Ramos (cell line): Measurements from ENCODE around the gene ADD3.
"Not testable (repeated sequence)": the region's sequence is repeated elsewhere in the genome, so short reads cannot be mapped to it uniquely, and the experiment has no call there.

Source experiments
- in situ Hi-C: fragments of 300-500 bp; cut with MboI; formaldehyde crosslinking; loops from one replicate; pipeline ENCODE4 v1.14.3; 2022; ENCODE audit warnings: low sequenced_read_pairs; ENCODE audit not compliant: unreplicated experiment

ADD3 gene

DNA sequence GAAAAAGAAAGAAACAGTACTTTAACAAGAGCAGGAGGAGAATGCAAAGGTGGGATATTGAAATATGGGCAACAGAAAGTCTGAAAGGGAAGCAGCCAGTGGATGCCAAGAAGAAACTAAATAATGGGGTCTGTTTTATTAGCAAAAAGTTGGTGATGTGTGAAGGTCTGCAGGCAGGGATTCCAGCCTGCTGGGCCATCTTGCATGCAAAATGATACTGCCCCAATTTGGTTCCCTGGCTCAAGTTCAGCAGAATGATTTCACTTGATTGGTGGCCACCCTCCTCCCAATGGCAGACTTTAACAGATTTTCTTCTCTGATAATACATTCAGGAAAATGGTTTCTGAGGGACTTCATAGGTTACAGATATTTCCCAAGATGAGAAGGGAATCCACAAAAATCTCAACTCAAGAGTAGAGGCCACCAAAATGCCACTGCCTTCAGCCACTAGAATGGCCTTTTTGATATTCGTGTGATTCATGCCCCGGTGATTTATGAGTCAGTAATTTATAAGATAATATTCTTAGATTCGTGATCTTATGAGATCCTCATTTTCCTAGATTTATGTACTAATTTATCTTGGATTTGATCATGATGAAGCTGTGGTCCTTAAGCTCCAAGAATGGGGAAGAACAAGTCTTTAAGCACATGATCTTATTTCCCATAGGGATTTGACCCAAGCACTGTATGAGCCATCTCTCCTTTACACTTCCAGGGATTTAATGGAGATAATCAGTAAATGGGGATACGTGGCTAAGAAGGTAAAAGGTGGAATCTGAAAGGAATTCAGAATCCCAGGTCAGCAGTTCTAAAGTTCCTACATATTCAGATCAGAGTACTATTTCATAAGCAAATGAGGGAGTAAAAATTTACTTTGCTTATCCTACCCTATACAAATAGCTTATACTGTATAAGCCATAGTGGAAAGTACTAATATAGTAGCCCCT lies 32.3 kb upstream of the ADD3 start:
- in situ Hi-C loops, result no loop called here

DNA sequence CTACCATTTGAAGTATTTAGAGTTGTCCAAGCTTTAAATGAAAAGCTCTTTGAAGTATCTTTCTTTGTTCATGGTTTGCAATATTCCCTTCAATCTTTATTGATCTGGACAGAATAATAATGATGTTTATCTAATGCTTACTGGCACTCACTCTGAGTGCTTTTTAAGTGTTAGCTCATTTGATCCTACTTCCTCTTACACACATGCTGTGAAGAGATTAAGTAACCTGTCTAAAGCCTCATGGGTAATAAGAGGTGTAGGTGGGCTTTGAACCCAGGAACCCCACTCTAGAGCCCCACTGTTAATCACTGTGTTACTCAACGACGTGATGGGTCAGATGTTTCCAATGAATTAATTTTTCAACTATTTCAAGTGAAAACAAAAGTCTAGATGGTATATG lies 31.1 kb upstream of the ADD3 start:
- in situ Hi-C loops, result no loop called here

DNA sequence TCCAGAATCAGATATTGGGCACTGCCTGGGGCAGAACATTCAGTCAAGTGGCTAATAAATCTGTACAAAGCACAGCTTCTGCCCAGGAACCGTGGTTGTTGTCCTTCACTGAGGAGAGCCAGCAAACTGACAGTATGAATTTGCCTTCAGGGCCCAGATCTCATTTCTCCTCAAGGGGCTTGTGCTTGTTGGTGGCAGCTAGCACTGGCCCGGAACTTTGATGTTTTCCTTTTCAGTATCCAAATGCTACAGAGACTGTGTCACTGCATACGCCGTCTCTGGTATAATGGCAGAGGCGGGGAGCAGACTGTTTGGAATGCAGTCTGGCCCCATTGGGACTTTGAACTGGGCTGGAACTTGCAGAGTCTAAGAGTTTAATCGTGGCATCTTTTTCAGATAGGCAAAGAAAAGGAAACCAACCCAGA lies 30.4 kb upstream of the ADD3 start:
- in situ Hi-C loops, result no loop called here

DNA sequence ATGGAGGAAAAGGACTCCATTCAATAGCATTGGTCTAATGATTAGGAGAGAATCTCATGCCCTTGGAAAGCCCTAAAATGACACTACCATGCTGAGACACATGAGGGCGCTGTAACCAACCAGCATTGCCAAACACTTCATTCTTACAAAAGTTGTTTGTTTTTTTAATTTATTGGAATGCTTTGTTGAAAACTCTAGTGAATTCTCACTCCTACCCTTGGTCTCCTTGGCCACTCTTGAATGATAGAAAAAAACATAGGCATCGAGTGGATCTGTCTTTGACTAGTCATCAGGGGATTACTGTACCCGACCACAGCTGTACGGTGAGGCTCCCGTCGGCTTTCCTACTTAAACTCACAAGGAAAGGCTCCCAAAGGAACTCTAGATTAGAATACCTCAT lies 29.3 kb upstream of the ADD3 start:
- in situ Hi-C loops, result no loop called here

DNA sequence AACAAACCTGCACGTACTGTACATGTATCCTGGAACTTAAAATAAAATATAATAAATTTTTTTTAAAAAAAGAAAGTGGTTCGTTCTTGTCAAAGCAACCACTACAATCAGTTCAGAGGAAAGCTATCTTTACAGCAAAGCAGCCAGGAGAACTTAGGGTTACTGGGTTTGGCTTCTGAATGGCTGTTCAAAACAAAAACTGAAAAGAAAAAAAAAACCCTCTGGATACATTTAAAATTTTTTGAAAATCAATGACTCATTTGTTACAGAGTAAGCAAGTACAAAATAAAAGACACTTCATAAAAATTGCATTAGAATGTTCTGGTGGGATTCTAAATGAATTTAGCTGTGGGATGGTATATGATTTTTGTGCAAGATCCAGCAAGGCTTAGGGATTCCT lies 28.6 kb upstream of the ADD3 start:
- in situ Hi-C loops, result no loop called here

DNA sequence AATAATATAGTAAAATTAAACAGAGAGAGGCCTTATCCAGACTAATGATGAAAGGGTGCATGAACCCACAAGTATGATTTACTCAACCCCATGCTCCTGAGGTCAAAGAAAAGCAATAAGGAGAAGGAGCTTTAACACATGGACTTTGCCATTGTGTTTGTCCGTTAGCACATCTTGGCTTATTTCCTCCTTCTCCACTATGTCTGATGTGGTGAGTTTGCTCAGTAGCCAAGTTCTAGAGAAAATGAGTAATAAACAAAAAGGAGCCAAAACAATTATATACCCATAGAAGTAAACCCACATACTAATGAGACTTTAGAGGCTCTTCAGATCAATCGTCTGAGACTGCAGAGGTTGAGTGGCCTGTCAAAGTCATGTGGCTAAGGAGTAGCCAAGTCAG lies 26.1 kb upstream of the ADD3 start:
- in situ Hi-C loops, result no loop called here

DNA sequence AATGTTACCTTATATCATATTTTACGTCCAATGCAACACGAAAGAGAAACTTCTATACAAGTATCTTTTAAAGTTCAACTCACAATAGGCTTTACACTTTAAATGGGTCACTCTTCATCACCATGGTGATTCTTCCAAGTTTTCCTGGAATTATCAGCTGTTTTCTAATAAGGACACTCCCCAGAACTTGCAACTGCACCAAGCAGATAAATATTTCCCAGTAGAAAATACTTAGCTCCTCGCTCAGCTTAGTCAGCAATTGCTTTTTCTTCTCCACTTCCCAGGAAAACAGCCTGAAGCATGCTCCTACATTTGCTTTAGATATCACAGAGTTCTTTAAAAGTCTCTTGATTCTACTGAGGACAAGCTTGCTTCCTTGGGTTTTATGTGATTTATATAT lies 25.7 kb upstream of the ADD3 start:
- in situ Hi-C loops, result no loop called here

DNA sequence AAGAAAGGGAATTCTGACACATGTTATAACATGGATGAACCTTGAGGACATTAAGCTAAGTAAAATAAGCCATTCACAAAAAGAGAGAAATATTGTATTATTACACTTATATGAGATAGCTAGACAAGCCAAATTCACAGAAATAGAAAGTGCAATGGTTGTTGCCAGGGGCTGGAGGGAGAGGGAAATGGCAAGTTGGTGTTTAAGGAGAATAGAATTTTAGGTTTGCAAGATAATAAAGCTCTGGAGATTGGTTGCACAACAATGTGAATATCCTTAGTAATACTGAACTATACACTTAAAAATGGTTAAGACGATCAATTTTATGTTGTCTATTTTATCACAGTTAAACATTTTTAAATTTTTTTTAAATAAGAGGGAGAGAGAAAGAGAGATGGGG lies 25.0 kb upstream of the ADD3 start:
- in situ Hi-C loops, result no loop called here

DNA sequence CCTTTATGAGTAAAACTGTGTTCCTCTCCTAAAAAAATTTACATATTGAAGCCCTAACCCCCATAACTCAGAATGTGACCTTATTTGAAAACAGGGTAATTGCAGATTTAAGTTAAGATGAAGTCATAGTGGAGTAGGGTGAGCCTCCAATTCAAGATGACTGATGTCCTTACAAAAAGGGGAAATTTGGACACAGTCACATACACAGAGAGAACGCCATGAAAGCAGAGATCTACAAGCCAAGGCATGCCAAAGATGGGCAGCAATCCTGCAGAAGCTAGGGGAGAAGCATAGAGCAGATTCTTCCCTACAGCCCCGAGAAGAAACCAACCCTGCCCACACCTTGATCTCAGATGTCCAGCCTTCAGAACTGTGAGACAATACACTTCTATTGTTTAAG lies 23.8 kb upstream of the ADD3 start:
- in situ Hi-C loops, result no loop called here

DNA sequence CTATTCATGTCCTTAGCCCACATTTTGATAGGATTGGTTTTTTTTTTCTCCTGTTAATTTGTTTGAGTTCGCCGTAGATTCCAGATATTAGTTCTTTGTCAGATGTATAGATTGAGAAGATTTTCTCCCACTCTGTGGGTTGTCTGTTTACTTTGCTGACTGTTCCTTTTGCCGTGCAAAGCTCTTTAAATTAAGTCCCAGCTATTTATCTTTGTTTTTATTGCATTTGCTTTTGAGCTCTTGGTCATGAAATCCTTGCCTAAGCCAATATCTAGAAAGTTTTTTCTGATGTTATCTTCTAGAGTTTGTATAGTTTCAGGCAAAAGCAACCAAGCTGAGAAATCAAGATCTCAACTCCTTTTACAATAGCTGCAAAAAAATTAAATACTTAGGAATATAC lies 22.0 kb upstream of the ADD3 start:
- in situ Hi-C loops, result not testable (repeated sequence)

DNA sequence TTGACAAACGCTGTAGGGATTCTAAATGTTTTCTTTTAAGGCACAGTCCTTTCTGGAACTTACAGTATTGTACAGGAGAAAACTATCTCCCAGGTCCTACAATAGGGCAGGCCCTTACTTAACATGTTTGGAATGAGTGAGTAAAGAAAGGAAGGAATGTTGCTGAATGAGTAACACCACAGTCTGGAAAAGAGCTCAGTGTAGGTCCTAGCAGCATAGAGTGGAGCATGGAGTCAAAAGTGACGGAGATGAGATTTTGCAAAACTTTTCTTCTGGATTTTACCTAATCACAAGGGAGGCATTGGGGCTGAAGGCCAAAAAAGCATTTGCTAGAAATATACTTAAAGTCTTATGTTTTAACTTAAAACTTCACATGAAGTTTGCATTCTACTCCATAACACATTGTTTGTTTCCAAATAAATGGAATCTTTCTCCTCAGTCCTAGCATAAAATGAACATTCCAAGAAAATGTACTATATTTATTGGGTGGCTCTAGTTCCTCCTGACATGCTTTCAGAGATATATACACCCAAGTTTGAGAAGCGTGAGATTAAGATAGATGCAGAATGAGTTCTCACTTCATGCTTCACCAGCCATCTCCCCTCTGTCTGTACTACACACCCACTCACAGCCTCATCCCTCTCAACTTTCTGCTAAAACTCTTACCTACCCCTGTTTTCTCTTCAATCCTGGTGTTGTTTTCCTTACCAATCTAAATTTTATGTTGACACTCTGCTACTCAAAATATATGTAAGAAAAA lies 20.2 kb upstream of the ADD3 start:
- in situ Hi-C loops, result no loop called here

DNA sequence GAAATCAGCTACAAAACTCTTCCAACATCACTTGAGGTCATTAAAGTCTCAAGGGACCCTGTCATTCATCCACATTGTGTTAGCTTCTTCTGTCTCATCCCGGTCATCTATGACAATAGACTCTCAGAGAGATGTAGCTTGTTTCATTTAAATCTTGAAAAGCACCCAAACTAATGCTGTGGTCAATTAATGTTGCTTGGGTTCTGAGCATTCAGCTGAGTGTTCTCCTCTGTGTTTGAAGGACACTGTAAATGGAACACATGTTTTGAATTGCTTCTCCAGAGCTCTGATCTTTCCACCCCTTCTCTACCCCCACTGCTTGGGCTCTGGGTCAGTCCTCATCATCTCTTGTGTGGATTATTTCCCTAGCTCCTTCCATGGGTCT lies 19.6 kb upstream of the ADD3 start:
- in situ Hi-C loops, result no loop called here

DNA sequence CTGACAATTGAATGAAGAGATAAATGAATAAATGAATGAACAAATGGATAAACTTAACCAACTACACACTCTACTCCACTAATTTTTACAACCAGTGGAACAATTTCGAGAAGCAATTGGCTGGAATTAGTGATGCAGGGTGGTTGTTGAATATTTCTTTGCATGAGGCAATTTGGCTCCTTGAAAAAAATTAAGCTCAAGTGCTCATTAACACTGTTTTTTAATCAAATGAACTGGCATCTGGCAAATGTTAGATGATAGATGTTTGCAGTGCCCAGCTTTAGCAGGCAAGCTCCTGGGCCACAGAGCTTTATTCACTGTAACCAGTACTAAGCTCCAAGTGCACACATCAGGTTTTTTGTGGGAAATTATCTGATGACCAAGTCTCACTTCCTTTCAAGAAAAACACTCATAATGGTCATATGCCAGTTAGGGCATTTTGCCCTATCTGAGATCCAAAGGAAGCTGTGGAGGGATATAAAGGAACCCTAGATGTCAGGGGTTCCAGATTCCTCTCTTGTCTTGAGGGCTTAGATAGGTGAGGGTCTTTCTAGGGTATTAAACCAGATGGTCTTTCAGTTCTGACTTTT lies 16.4 kb upstream of the ADD3 start:
- in situ Hi-C loops, result no loop called here

DNA sequence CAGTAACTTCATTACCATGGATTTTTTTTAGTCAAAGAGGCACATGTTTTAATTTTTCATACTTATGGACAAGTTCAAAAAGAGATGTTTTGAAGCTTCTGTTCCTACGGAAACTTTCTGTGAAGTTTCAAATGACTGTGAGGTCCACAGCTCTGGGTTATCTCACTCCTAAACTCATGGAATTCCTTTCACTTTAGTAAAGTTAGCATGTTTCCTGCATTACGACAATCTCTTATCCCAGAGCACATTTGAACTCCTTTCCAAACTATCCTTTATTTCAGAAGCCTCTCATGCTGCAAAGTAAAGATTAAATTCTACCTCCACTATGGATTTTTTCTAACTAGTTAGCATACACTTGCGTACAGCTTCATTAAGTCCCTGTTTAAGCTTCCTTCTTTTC lies 15.3 kb upstream of the ADD3 start:
- in situ Hi-C loops, result no loop called here

DNA sequence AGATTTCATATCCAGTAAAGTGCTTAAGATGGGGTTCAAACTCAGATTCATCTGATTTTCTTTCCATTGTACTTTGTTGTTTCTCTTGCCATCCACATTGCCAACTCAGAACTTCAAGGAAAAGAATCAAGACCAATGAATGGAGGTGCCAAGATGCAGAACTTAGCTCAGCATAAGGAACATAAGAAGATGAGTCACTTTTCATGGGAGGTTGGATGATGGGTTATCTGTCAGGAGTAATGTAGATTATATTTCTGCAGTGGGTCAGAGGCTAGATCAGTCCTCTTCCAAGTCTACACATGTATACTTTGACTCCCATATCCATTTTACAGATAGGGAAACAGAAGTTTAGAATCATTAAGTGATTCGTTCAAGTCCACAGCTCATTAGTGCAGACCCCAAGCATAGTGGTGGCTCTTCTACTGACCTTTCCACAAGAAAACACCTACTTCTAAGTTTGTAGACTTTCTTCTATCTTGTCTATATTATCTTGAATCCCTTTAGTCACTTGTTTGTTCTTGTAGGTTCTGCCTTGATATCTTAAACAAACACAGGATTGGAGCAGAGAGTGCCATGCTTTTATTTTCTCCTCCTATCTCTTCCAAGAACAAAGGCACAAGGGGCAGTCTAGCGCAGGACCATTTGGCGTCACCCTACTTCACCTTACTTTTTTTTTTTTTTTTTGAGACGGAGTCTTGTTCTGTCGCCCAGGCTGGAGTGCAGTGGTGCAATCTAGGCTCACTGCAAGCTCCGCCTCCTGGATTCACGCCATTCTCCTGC lies 14.0 kb upstream of the ADD3 start:
- in situ Hi-C loops, result no loop called here

DNA sequence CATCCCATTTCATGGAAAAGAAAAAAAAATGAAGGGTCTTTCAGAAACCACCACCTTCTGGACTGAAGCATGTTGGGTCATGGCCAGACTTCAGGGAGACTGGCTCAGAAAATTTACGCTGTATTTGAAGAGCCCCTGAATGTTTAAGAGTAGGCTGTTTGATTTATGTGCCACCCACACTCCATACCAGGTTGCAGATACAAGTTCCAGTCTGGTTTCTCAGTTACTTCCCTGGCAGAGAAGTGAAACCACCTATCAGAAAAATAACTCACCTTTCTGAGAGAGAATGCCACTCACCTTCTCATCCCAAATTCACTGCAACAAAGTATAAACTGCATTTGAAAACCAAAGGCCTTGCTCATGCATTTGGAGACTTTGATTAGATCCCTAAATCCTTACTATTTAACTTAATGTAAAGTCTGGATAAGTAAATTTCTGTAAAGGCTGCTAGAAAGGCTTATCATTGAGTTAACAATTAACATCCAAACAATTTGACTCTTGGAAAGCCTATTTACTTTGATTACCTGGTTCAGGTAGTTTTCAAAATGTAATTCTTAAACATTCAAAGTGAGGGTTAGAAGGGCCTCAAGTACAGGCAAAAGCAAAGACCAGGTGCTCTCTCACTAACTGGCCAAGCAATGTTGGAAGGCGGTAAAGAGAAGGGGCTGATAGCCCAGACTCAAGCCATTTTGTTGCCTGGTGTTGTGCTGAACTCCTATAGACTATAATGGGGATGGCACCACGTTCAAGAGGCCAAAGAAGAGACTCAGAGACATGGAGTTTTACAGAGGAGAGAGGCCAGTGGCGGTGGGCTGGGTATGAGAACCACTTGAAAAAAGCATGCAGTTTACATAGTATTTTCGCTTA lies 12.8 kb upstream of the ADD3 start:
- in situ Hi-C loops, result no loop called here

DNA sequence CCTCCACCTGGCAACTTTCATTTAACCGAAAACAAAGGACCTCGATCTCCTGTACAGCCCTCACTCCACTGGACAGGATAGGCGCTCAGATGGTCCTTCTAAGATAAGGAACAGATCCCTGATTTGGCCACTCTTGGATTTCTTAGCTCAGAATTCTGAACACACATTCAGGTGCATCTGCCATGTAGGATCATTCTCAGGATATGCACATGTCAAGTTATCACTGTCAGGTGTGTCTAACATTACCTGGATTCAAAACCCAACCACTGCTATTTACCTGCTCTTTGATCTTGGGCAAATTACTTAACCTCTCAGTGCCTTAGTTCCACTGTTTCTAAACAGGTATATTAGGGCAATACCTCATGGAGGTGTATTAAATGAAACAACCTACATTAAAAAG lies 12.2 kb upstream of the ADD3 start:
- in situ Hi-C loops, result no loop called here

DNA sequence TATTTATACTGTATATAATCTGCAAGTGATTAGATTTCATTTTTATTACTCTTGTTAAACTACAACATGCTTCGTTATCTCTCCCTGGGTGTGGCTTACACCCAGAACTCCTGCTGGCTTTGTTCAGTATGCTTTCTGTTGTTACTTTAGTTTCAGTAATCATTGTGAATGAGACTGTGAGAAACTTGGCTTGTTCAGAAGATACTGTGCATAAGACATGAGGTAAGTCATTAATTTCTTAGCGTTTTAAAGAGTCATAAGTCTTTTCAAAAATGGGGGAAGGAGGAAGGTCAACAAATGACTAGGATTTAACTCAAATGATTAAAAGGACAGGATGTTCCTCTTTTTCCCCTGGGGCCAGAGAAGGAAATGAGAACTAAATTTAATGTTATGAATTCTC lies 11.6 kb upstream of the ADD3 start:
- in situ Hi-C loops, result no loop called here

DNA sequence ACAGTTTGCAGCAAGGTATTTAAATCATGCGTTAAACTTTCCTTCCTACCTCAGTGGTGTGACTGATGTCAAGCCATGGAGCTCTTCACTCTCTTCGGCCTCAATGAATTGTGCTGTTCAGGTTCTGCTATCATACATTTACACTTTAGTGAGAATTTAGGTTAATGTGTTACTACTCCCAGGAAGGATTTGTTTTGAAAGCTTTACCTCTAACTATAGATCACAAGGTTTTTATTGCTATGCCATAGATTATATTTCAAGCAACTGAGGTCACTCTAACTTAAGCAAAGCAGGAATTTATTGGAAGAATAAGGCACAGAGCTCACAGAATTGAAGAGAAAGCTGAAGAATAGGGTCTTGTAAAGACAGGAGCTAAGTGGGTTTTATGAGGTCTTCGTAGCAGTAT lies 11.0 kb upstream of the ADD3 start:
- in situ Hi-C loops, result no loop called here

DNA sequence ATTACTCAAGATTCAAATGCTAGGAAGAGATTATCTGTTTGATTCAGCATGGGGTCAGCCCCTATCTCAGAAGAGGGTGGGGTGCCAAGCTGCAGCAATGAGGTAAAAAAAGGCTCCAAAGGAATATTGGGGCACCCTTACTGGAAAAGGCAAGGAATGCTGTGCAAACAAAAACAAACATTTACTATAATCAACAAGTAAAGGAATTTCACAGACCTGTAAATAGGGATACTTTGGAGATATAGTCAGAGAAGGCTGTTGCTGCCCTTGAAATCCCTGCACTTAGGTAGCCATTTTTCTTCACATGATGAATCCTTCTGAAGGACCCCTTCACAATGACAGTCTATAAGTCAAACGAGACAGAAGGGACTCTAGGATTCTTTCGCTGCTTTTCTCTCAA lies 10.6 kb upstream of the ADD3 start:
- in situ Hi-C loops, result no loop called here
